Right lobe of liver (tissue), 4 donors: Measurements from ENCODE around the gene SUCLG2.

Source experiments
- CTCF ChIP-seq, 4 donors: fragments of 200-600 bp in 3 of 4; fragments of 450-650 bp in 1 of 4; IDR thresholded peaks; one replicate each; pipeline versions ENCODE4 v1.5.1 to v1.8.0; 2016 to 2022; ENCODE audit warnings: antibody characterized with exemption in 4 of 4, mild to moderate bottlenecking in 2 of 4
- POLR2A ChIP-seq: fragments of 450-650 bp; IDR thresholded peaks from one replicate; pipeline ENCODE4 v1.6.1; 2017; ENCODE audit warnings: antibody characterized with exemption, mild to moderate bottlenecking
- donor health status: DM: no; HTN: no; CAD: no.
- donor health status: DM: no; HTN: no; CAD: no.
- donor health status: DM: no; HTN: yes; CAD: no.

- no peak for TF ChIP-seq CTCF (IDR thresholded peaks at IDR 0.05)
- no peak for TF ChIP-seq POLR2A
Measured at GRCh38 chr3:67678665-67679064, 24.3 kb upstream of the SUCLG2 start.
